T-helper 22 cell (primary cell): ENCODE measurements around the gene ATP4B.

Experiments used
- DNase-seq: peaks from one replicate; pipeline ENCODE4 v3.0.0-alpha.2; 2020; ENCODE audit warnings: low read depth

Gene ATP4B

GRCh38 chr13:113607889-113608635, 49.9 kb downstream of the ATP4B start:
- DNase-seq = no peak

DNA sequence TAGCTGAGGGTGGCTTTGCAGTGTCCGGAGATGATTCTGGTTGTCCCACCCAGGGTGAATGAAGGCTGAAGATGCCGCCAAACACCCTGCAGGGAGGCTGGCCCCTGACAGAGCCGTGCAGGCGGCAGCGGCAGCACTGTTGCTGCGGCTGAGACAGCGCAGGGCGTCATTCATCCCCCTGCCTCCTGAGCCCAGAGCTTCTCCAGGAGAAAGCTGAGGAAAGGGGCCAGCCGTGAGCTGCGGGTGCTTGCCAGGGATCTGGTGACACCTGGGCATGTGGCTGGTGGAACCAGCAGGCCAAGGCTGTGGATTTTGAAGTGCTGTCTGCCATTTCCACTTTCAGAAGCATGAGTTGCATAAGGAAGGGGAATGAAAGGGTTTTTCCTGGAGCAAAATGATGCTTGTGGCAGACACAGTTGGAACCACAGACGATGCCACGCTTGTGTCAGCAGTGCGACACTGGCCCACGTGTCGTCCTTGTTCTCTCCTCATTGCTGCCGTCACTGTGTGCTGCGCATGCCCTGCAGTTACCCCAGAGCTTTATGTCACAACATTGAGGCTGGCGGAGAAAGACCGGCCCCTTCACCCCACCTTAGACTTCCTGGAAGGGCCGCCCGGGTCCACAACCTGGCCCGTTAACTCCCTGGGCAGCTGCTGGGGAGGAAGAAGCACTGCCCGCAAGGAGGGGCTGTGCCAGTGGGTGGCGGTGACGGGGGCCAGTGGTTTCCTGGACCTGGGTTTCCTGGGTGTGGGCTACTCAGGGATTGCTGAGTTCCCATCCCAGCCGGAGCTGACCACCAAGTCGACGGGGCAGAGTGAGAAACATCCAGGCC, 50.7 kb downstream of the ATP4B start:
- no peak for DNase-seq

DNA sequence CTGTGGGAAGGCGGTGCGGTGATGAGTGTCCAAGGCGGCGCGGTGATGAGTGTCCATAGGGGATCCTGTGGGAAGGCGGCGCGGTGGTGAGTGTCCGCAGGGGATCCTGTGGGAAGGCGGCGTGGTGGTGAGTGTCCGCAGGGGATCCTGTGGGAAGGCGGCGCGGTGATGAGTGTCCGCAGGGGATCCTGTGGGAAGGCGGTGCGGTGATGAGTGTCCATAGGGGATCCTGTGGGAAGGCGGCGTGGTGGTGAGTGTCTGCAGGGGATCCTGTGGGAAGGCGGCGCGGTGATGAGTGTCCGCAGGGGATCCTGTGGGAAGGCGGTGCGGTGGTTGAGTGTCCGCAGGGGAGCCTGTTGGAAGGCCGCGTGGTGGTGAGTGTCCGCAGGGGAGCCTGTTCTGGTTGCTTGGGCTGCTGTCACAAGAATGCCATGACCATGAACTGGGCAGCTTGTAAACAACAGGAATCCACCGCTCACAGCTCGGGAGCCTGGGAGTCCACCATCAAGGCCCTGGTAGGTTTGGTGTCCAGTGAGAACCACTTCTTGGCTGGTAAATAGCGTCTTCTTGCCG, 52.0 kb downstream of the ATP4B start:
- DNase-seq = no peak

DNA sequence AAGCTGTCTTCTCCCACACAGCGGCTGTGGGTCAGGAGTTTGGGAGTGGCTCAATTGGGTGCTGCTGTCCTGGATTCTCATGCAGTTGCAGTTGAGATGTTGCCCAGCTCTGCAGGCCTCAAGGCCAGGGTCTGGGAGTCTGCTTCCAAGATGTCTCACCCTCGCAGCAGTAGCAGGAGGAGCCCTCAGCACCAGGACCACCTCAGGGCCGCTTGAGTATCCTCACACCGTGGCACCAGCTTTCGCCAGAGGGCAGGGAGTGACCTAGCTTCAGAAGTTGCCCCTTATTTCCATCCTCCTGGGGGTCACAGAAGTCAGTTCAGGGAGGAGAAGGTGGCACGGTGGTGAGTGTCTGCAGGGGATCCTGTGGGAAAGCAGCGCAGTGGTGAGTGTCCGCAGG, 52.5 kb downstream of the ATP4B start:
- no peak for DNase-seq

DNA sequence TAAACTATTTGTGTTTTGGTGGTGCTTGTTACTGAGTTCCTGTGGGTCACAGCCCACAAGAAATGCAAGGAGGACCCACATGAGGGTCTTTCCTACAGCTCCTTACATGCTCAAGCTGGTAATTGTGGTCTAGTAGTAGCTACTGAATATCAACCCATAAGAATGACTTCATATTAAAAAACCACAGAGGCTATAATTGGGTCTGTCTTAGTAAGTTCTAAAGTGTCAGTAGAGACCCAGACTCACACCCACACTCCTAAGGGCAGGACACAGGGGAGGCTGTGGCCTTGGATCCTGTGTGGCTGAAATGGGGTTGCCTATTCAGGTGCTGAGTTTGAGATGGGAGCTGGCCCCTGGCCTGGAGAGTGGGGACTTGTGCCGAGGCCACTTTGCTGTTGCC, 53.8 kb downstream of the ATP4B start:
- DNase-seq = no peak

DNA sequence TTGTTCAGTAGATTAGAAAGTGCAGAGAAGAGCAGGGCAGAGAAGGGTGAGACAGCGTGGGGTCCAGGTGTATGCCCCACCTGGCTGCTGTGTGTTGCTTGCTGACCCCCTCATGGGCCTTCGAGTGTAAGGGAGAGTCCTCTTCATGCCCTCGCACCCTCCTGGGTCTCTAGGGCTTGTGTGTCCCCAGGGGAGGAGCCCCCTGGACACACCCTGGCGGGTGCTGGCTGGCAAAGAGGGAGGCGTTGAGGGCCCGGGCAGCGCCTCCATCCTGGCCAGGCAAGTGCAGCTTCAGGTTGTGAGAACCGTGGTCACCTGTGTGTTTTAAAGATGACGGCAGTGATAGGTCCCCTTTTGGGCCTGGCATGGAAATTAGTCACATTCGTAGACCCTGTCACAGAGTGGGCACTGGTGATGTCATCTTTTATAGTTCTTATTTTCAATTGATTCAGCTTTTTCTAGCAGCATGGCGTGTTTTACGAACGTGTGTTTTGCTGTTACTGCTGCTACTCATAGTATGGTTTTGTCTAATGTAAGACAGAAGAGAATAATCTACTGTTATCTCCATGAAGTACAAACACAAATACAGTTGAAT, 54.8 kb downstream of the ATP4B start:
- no peak for DNase-seq

- DNase-seq = no peak
These were observed 55.6 kb downstream of the ATP4B start for GRCh38 chr13:113602291-113602988.

- DNase-seq = no peak
These were observed 56.6 kb downstream of the ATP4B start for GRCh38 chr13:113601166-113602070.

GRCh38 chr13:113599391-113599790, 58.6 kb downstream of the ATP4B start:
- DNase-seq = no peak
